GM18867 (cell line): Measurements from ENCODE around the gene GARIN1A.
"Not testable (repeated sequence)": the region's sequence is repeated elsewhere in the genome, so short reads cannot be mapped to it uniquely, and the experiment has no call there.

Experiments used
- ATAC-seq: cut with Tn5 transposase; IDR thresholded peaks from one replicate; pipeline ENCODE4 v1.9.1; 2021; ENCODE audit warnings: mild to moderate bottlenecking, moderate library complexity; ENCODE audit not compliant: unreplicated experiment

GARIN1A gene

DNA sequence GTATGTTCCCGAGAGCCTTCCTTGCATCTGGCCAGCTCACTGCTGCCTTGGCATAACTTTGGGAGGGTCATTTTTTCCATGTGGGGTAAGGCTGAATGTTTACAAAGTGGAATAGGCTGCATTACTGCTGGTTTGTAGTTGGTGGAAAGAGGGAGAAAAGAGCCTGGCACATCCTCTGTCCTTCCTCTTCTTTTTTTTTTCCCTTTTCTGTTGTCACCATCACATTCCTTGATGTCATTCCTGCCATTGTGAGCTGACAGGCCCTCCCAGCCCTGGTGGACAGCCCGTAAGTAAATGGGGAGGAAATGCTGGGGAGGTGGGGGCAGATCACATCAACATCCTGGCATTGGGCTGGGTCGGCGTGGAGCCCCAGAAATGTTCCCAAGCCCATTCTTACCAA lies at the start of gene GARIN1A:
TSS of gene GARIN1A (plus strand) at position 301 of the 400 bp plus-strand sequence. CDS start 106 bp downstream, outside the sequence.
- no peak for ATAC-seq

- not testable (repeated sequence) for ATAC-seq
Measured at GRCh38 chr7:128627124-128627523, 45.0 kb upstream of the GARIN1A start.

DNA sequence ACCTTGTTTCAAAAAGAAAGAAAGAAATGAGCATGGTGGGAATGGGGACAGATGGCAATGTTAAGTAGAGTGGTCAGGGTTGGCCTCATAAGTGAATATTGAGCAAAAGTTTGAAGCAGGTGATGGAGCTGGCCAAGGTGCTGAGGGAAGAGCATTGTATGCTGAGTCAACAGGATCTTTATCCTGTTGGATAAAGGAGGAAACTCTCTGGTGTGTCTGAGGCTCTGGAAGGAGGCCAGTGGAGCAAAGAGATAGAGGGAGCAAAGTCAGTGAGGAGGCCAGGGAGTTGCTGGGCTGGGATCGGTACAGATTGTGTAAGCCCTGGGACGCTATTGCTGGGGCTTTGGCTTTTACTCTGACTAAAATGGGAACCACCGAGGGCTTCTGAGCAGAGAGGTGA lies 38.2 kb upstream of the GARIN1A start:
- not testable (repeated sequence) for ATAC-seq

DNA sequence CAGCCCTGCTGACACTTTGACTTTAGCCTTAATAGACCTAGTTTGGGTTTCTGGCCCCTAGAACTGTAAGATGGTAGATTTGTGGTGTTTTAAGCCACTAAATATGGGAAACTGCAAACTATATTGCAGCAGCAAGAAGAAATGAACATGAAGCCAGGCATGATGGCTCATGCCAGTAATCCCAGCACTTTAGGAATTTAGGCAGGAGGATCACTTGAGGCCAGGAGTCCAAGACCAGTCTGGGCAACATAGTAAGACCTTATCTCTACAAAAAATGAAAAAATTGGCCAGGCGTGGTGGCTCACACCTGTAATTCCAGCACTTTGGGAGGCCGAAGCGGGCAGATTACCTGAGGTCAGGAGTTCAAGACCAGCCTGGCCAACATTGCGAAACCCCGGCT lies 26.9 kb upstream of the GARIN1A start:
- ATAC-seq, result not testable (repeated sequence)

GRCh38 chr7:128645844-128646243 lies 26.2 kb upstream of the GARIN1A start:
- not testable (repeated sequence) for ATAC-seq

- not testable (repeated sequence) for ATAC-seq
Measured at GRCh38 chr7:128646877-128647276, 25.2 kb upstream of the GARIN1A start.

DNA sequence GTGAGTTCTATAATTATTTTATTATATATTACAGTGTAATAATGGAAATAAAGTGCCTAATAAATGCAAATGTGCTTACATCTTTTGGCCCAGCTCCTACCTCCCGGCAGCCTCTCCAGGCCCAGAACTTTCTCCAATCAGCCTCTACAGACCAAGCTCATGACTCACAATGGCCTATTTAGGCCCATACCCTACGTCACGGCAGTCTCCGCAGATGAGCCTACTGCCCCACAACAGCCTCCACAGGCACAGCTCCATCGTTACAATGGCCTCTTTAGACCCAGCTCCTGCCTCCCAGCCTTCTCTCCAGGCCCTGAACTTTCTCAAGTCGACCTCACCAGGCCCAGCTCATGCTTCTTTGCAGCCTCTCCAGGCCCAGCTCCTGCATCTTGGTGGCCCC lies 21.0 kb upstream of the GARIN1A start:
- not testable (repeated sequence) for ATAC-seq

GRCh38 chr7:128652606-128653005 lies 19.5 kb upstream of the GARIN1A start:
- not testable (repeated sequence) for ATAC-seq

- ATAC-seq, result not testable (repeated sequence)
Measured at GRCh38 chr7:128653197-128653596, 18.9 kb upstream of the GARIN1A start.

- not testable (repeated sequence) for ATAC-seq
Measured at GRCh38 chr7:128654080-128654479, 18.0 kb upstream of the GARIN1A start.

GRCh38 chr7:128654501-128654900 lies 17.6 kb upstream of the GARIN1A start:
- ATAC-seq, result not testable (repeated sequence)

DNA sequence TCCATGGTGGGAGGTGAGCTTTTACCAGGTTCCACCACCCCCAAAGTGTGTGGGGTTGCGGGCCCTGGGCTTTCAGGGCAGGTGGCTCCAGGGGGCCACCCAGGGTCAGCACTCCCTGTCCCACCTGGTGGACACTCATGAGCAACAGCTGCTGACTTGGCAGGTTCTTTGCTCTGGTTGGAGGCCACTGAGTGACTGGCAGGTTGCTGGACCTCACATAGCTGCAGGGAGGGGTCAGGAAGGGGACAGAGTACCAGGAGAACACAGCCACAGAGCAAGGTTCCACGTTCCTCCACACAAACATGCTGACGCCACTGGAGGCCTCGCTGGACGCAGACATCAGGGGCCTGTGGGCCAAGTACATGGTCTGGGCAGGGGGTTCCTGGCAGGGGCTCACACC lies 13.7 kb upstream of the GARIN1A start:
- ATAC-seq, result not testable (repeated sequence)

- no peak for ATAC-seq
Measured at GRCh38 chr7:128660596-128660995, 11.5 kb upstream of the GARIN1A start.

DNA sequence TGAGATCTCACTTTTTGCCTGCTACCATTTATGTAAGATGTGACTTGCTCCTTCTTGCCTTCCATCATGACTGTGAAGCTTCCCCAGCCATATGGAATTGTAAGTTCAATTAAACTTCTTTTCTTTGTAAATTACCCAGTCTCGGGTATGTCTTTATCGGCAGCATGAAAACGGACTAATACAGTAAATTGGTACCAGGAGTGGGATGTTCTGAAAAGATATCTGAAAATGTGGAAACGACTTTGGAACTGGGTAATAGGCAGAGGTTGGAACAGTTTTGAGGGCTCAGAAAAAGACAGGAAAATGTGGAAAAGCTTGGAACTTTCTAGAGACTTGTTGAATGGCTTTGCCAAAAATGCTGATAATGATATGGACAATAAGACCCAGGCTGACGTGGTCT lies 10.6 kb upstream of the GARIN1A start:
- no peak for ATAC-seq

- ATAC-seq, result no peak
Measured at GRCh38 chr7:128662091-128662490, 10.0 kb upstream of the GARIN1A start.

DNA sequence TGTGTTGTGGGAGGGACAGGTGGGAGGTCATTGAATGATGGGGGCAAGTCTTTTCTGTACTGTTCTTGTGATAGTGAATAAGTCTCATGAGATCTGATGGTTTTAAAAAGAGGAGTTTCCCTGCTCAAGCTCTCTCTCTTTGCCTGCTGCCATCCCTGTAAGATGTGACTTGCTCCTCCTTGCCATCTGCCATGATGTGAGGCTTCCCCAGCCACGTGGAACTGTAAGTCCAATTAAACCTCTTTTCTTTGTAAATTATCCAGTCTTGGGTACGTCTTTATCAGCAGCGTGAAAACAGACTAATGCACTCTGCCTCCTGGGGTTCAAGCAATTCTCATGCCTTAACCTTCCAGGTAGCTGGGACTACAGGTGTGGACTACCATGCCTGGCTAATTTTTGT lies 8.9 kb upstream of the GARIN1A start:
- ATAC-seq, result not testable (repeated sequence)

- no peak for ATAC-seq
Measured at GRCh38 chr7:128665057-128665456, 7.0 kb upstream of the GARIN1A start.

DNA sequence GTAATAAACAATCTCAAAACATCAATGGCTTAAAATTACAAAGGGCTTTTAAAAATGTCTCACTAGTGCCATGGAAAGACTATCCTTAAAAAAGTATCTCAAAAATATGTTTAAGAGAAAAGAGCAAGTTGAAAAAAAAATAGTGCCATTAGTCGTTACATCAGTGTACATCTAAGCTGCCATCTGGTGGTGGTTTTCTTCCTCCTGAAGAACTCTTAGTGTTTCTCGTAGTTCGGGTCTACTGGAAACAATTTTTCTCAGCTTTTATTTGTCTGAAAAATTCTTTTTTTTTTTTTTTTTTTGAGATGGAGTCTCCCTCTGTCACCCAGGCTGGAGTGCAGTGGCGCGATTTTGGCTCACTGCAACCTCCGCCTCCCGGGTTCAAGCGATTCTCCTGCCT lies 5.9 kb upstream of the GARIN1A start:
- ATAC-seq, result no peak

DNA sequence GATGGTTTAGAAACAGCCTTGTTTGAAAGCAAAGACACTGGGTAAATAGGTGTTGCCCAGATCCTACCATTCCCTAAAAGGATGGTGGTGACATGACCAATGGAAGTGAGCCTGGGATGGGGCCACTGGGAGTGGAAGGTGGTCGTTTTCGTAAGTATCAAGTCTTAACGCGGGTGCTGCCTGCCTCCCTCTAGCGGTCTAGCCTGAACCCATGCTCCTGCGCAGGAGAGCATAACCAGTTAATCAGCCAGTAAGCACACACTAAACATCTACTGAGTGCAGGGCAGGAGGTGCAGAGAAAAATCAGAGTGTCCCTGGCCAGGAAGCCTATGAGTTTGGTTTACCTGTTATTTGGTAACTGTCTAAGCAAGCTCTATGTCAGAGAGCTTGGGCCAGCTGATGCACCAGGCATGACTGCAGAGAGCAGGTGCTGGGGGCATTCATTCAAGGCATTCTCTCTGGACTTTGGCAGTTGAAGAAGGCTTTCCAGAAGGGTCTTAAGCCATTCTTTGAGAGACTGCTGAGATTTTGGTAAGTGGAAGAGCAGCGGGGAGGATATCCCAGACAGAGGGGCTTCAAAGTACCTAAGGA lies 930 bp downstream of the GARIN1A start:
- no peak for ATAC-seq

DNA sequence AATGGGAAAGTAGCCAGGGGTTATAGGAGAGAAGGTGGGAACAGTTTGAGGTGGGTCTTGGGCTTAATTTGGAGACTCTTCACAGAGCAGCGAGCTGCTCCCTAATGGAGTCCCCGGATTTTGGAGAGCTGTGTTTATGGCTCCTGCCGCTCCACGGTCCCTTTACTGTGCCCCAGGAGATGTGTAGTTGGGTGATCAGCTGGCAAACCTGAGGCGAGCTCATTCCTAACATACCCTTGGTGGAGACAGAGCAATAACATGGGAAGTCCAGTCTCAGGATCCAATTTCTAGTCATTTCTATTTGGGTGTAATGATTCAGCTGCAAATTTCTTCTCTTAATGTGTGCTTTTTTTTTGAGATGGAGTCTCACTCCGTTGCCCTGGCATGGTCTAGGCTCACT lies 1.5 kb downstream of the GARIN1A start:
- no peak for ATAC-seq

DNA sequence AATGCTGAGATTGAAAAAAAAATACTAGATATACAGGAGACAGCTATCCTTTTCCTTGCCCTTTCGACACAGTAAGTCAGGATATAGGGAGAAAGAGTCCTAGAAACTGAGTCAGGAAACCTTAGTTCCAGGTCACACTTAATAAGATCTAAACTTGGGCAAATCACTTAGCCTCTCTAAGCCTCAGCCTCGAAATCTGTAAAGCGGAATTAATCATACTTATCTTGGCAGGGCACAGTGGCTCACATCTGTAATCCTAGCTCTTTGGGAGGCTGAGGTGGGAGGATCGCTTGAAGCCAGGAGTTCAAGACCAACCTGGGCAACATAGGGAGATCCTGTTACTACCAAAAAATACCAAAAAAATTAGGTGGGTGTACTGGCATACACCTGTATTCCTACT lies 4.6 kb downstream of the GARIN1A start:
- ATAC-seq, result no peak

GRCh38 chr7:128679920-128680319 lies 7.8 kb downstream of the GARIN1A start:
- ATAC-seq, result no peak
